Measurements from ENCODE around the gene GPR55.

Gene GPR55

DNA sequence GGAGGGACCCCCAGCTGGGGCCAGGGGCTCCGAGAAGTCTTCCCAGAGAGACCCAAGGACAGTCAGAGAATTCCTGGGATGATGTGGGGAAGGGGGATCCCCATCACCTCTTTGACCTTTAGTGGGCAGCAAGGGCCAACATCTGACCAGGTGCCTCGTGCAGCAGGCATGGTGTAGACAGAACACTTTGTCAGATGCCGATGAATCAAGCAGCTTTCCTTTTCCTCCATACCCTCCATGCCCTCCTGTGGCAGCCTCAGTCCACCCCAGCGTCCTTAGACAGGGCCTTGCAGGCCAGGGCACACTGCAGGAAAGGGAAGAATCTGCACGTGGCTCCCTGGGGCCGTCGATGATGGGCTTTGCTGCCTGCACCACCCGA is 26.3 kb downstream of the GPR55 start:
- DNase-seq: no peak

DNA sequence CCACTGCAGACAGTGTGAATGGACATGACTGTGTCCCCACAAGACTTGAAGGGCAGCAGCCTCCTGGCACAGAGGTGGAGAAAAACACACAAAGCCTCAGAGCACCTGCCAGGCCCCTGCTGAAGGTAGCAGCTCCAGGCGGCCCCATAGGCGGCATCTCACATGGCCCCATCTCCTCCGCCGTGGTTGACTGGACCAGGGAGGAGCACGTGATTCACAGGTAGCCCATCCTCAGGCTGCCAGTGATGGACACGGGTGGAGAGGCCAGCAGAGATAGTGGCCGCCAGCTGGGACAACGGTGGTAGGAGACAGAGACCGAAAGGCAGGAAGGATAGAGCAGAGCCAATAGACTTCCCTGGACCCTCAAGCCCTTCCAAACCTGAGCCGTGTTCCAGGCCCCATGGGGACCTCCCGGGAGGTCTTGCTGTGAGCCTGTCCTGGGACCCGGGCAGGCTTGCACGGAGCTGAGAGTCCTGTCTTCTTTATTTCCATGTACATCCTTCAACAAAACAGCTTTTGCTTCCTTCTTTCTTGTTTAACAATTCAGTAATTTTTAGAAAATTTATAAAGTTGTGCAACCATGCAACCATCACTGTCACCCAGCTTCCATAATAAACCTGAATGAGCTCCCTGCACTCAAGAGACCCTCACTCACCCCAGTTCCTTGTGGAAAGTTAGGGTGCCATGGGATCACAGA is 26.9 kb downstream of the GPR55 start:
- no peak for DNase-seq

DNA sequence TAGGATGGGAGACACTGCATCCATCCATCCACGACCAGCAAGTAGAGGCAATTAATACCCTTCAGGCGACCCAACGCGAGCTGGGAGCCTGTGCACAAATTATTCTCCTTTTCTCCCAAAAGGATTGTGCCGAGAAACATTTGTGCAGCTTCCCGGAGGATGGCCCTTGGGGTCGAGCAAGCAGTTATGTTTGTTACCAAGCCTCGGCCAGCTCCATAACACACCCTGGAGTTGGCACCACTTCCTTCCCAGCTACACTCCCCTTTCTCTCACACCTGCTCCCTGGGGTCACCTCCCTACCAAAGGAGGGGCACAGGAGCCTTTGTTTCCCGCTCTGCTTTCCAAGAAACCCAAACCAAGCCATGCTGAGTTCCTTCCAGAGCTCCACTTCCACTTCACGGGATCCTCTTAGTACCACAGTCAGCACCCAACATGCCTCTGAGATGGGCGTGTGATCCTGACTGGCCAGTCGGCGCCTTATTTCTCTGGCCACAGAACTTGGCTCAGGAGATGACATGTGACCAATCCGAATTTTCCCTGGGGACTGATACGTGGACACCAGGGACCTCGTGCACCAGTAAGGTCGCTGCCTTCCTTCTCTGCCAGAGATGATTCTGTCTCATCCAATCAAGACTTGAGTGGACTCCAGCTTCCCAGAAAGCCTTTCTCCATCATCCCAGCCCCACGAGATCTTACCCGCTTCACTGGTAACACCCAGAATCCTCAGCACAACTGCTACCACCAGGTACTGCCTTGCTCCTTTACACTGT is 28.5 kb downstream of the GPR55 start:
- DNase-seq: no peak

DNA sequence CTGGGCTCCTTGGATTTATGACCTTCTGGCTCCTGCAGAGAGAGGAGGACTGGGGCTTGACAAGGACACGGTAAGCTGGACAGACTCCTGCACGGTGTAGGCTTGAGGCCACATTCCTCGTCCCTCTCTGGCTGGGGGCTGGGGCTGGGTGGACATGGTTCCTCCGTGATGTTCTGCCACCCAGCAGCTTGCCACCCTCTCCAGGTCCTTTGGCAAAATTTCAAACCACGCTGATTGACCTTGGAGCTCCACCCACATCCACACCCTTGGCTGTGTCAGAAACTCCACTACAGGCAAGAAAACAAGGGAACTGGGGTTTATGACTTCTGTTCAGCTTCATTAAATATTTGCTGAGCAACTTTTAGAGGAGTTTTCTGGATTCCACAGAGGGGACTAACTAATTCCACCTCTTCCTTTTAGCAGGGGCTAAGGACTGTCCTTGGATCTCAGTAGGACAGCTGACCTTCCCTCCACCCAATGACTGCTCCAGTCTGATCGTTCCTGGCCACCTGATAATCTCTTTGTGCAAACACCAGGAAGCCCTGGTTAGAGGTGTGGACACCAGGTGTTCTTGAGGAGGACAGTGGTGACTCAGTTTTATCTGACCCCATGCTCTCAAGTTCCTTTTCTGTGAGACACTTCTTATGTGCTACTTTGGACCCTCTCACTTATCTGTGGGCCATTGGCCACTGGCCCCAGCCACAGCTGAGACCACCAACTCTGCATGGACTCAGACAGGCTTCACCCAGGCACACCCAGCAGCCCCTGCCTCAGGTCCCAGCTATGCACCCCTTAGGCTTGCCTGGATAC is 29.3 kb downstream of the GPR55 start:
- DNase-seq: no peak

DNA sequence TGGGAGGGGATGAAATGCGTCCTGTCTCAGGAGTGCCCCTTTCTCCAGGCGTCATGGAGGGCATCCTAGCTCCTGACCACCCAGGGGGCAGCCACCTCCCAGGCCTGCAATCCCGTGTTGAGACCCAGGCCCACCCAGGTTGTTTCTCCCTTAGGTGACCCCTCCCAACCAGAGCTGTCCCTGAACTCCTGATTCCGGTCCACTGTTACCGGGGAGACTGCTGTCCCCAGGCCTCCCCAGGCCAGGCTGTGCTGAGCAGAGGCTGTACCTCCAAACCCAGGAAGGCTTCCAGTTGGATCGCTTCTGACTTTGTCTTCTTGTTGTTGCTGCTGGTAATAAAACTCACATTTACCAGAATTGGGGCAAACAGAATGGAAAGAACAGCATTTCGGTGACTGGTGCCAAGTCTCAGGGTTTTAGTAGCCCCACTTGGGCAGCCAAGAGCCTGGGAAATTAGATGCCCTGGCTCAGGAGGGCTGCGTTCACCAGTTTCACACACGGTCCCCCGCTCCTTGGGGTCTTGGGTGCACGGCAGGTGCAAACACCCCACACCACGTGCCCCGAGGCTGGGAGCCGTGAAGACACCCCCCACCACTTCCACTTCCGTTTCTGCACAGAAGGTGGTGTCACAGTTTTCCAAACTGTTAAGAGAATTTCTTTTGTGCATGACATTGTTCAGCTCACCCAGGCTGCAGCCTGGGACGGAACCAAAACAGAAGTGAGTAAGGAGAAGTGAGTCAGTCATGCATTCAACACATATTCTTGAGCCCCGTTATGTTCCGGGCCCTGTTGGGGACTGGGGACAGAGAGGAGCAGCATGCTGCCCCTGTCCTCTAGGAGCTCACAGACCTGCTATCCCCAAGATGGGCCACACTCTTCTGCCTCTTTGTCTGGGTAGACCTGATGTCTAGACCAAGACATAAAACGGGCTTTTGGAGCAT is 30.9 kb downstream of the GPR55 start:
- no peak for DNase-seq

DNA sequence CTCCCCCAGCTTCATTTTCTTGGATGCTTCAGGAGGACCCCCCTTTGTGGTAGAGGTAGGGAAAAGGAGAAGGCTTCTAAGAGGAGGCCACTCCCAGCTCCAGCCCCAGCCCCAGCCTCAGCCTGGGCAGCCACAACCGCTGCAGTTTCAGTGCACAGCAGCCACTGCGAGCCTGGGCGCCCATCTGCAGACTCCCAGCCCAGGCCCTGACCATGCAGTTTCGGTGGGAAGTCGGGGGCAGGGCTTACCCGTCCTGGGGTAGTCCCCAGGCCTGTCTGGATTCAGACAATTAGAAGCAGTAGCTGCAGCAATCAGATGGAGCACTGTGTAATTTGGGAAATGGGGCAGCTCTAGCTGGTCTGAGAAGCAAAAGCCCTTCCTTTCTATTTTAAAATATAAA is 31.7 kb downstream of the GPR55 start:
- DNase-seq: no peak

DNA sequence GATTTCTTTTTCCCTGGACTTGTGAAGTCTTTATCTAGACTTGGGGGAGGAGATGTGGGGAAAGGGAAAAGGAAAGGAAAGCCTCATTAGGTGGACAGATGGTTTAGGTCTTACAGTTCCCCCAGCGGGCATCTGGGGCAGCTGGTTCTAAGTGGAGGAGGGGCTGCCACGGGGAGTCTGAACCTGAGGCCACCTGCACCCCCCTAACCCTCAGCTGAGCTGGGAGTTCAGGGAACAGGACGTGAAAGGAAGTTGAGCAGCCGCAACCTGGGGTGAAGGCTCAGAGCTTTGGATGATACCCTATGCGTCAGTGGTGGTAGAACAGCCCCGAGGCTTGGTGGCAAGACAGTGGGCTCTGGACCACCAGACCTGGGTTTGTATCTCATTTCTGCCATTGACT is 33.5 kb downstream of the GPR55 start:
- no peak for DNase-seq

DNA sequence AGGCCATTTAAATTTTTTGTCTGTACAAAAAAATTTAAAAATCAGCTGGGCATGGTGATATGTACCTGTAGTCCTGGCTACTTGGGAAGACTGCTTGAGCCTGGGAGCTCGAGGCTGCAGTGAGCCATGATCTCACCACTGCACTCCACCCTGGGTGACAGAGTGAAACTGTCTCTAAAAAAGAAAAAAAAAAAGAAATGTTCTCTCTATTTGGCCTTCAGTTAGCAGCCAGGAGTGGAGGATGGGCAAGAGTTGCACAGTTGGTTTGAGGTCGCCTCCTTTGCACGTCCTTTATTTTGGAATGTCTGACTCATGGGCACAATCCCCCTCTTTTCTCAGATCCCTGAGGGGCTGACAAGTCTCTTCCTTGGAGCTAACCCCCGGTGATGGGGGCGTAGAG is 34.0 kb downstream of the GPR55 start:
- DNase-seq: no peak

DNA sequence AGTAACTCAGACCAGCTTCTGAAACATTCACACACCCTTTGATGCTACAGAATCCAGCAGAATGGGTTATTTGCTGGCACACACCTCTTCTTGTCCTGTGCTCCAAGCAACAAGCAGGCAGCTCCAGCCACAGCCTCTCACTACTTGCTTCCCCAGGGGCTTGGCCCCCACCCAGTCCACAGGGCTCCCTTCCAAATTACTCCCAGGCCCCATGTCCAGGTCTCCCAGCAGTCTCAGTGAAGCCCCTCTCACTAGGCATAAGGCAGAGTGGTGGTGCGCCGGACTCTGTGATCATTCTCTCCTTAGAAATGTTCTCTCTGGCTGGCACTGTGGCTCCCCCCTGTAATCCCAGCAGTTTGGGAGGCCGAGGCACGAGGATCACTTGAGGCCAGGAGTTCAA is 34.4 kb downstream of the GPR55 start:
- no peak for DNase-seq

DNA sequence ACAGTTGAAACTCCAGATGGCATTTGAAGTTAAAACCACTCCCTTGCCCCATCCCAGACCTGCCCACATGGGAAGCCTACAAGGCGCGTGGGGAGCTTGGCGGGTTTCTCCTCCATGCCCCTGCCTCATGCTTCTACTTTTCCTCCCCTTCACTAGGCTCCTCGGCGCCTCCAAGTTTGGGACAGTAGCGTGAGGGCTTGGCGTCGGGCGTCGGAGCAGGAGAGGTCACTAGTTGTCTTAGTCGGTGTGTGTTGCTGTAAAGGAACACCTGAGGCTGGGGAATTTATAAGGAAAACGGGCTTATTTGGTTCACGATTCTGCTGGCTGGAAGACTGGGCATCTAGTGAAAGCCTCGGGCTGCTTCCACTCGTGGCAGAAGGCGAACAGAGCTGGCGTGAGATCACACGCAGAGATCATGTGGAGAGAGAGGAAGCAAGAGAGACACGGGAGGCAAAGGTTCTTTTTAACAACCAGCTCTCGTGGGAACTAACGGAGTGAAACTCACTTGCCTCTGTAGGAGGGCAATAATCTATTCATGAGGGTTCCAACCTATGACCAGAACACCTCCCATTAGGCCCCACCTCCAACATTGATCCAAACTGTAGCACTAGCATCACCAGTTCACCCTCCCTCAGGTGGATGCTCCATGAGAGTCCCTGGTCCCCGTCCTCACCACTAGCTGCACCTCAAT is 35.0 kb downstream of the GPR55 start:
- DNase-seq: no peak

DNA sequence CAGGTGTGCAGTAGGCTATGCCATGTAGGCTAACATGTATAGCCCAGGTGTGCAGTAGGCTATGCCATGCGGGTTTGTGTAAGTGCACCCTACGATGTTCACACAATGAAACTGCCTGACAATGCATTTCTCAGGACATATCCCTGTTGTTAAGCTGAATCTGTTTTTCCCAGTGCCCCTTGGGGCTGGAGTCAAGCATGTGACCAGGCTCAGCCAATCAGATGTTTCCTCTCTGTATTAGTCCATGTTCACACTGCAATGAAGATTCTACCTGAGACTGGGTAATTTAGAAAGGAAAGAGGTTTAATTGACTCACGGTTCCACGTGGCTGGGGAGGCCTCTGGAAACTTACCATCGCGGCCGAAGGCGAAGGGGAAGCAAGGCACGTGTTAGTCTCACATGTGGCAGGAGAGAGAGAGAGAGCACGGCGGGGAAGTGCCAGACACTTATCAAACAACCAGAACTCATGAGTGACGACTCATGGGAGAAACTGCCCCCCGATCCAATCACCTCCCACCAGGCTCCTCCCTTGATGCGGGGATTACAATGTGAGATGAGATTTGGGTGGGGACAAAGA is 36.1 kb downstream of the GPR55 start:
- DNase-seq: no peak

DNA sequence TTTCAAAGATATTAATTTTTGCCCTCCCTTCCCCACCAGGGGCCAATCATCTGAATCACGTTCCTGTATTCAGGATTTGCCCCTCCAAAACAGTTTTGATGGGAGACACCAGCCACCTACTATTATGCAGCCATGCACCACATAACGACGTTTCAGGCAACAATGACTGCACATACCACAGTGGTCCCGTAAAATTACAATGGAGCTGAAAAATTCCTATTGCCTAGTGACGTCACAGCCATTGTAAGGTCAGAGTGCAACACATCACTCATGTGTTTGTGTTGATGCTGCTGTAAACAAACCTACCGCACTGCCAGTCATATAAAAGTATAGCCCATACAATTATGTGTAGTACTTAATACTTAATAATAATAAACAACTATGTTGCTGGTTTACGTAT is 37.7 kb downstream of the GPR55 start:
- no peak for DNase-seq

DNA sequence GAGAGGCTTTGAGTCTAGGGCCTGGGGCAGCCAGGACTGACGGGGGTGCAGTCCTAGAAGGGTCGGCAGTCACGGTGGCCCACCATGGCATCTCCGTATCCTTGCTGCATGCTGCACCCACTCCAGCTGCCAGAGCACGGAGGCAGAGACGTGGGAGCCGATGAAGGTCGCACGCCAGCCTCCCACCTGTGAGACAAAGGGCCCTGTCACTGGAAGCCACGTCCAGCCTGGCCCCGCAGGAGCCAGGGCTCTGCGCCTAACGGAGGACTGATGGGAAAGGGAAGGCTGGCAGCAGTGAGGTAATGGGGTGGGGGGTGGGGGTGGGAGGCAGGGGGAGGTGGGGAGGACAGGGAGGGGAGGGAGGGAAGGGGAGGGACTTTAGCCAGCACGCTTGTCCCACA is 38.4 kb downstream of the GPR55 start:
- no peak for DNase-seq

DNA sequence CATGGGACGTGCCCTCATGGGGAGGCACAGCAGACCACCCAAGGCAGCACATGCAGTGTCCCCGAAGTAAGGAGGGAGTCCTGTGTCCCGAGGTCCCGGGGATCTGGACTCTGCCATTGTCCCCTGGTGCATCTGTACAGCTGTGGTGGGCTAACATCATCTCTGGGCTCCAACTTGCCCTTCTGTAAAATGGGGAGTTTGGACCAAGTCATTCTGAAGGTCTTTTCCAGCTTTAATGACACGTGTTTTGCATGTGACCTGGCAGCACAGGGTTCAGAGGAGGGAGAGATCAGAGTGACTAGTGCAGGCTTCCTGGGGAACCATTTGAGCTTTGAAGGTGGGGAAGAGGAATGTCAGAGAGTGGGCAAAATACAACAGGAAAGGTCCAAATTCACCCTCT is 38.8 kb downstream of the GPR55 start:
- DNase-seq: no peak

DNA sequence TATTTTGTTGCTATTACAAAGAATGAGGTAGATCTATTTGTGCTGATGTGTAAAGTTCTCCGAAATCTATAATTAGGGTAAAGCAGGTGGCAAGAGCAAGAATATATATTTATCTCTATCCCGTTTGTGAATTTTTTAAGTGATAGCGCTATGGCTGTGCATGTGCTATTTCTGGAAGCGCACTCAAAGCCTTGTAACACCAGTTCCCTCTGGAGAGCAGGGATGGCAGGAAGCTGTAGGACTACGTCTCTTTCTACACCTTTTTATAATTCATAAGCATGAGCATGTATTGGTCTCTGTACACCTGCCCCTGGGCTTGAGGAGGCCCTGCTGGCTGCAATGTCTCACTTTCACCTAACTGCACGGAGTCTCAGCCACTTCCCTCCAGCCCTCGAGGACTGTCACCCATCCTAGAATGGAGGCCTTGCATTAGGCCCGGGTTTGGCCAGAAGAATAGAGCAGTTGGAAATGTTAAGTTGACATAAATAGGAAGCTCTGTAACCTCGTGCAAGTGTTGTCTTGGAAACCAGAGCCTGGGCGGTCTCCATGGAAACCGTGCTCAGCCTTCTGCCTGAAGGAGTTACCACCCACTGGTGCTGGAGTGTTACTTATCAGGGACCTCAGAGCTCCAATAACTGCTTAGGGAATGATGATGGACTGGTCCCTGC is 39.4 kb downstream of the GPR55 start:
- DNase-seq: no peak

DNA sequence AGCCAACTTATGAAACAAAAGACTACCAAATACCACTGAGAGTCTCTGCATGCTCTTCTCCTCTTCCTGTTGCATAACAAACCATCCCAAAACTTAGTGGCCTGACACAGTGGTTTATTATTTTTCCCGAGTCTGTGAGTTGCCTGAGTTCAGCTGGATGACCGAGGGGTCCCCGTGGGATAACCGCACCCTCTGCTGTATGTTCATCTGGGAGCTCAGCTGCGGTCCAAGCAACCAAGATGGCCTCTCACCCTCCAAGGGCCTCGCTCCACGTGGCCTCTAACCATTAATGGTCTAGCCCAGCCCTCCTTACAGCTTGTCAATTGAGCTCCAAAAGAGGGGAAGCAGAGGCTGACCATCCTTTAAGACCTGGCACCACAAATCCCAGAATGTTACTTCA is 43.2 kb downstream of the GPR55 start:
- DNase-seq: no peak

DNA sequence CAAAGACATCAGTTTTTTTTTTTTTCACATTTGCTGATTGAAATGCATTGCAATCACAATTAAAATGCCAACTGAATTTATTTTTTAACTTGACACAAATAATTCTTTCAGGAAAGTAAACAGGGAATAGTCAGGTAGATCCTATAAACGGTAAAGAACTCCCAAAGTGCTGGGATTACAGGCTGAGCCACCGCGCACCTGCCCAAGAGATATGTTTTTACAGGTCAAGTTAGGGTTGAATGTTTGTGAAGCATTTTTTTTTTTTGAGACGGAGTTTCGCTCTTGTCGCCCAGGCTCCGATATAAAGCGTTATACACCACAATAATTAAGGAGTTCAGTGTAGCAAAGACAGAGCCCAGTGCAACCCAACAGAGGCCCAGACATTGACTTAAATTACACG is 45.2 kb downstream of the GPR55 start:
- peak; percentile 89 for DNase-seq

DNA sequence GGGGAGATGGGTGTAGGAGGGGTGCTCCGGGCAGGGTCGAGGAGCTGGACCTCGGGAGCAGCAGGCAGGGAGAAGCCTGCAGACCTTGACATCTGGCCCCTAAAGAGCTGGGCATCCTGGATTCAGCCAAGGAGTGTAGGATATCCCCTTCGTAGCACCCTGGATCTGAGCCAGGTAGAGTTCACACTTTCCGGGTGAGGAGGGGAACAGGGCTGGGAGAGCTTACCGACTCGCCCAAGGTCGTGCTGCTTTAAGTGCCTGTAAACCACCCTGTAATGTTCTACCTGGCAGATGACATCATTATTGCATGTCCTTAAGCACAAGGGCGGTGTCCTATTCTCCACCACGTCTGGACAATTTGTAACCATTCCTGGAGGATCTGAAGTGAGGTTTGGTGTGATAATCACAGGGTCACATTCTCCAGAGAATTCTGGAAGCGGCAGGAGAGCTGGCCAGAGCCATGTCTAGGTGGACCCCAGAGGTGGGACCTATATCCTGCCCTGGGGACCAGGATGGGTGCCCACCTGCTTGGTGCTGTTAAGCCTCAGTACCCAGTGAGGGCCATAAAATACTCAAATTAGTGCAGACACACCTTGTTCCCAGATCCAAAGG is 45.7 kb downstream of the GPR55 start:
- DNase-seq: peak; percentile 89

DNA sequence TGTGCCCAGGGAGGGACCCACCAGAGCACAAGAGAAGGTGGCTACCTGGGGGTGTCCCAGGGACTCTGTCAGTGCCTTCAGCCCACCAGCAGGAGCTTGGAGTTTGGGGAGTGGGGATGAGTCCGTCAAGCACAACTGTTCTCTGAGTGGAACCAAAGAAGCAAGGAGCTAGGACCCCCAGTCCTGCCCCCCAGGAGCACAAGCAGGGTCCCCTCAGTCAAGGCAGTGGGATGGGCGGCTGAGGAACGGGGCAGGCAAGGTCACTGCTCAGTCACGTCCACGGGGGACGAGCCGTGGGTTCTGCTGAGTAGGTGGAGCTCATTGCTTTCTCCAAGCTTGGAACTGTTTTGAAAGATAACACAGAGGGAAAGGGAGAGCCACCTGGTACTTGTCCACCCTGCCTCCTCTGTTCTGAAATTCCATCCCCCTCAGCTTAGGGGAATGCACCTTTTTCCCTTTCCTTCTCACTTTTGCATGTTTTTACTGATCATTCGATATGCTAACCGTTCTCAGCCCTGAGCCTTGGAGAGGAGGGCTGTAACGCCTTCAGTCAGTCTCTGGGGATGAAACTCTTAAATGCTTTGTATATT is 46.3 kb downstream of the GPR55 start:
- DNase-seq: no peak
